Colonic mucosa (tissue), 4 donors: ENCODE results near the gene CASTOR1. TPM values are rescaled to one million over a fixed set of nuclear protein-coding genes. Genes with fewer than 3 reads are reported as not detected.

ENCODE experiments used
- DNase-seq: peaks from one replicate; pipeline ENCODE4 v3.0.0-alpha.2; 2020
- H3K27ac ChIP-seq: fragments of 200-600 bp; one replicate; pipeline ENCODE4 v1.8.0; 2021
- H3K27me3 ChIP-seq: fragments of 200-600 bp; one replicate; pipeline ENCODE4 v1.8.0; 2021
- H3K36me3 ChIP-seq: fragments of 200-600 bp; one replicate; pipeline ENCODE4 v1.8.0; 2021
- H3K4me1 ChIP-seq: fragments of 200-600 bp; one replicate; pipeline ENCODE4 v1.8.0; 2021; ENCODE audit warnings: mild to moderate bottlenecking
- H3K4me3 ChIP-seq: fragments of 200-600 bp; one replicate; pipeline ENCODE4 v1.8.0; 2021
- H3K9ac ChIP-seq, 2 donors: one replicate each; pipeline ENCODE4 v1.7.0; 2013; ENCODE audit warnings: control low read depth in 2 of 2, low read depth in 2 of 2, low read length in 2 of 2
- H3K9me3 ChIP-seq: fragments of 200-600 bp; one replicate; pipeline ENCODE4 v1.8.0; 2021
- intact Hi-C: fragments of 100-400 bp; cut with DNase I; formaldehyde crosslinking; loops from one replicate; pipeline ENCODE4 v1.14.1; 2022
- total RNA-seq, 2 donors: library from RNA; stranded (reverse); fragmentation: NEBNext Ultra II Directional in 1 of 2; extraction: Animal tissue kit (Norgen Biotek cat#: 25700) in 1 of 2; gene quantifications; one replicate each; pipeline ENCODE4 v1.2.1, GENCODE V29; 2021
- TF ChIP-seq, protein P1 (sequence below): fragments of 200-600 bp; IDR thresholded peaks from one replicate; pipeline ENCODE4 v1.8.0; 2022; ENCODE audit warnings: antibody characterized with exemption, mild to moderate bottlenecking
- donor health status: healthy.
- donor health status: DM: no; HTN: no; CAD: no.
- donor health status: DM: no; HTN: no; CAD: no.

The CASTOR1 gene
- total RNA-seq, 2 donors from 2014 or later, result 4.5 to 5.0 TPM

DNA sequence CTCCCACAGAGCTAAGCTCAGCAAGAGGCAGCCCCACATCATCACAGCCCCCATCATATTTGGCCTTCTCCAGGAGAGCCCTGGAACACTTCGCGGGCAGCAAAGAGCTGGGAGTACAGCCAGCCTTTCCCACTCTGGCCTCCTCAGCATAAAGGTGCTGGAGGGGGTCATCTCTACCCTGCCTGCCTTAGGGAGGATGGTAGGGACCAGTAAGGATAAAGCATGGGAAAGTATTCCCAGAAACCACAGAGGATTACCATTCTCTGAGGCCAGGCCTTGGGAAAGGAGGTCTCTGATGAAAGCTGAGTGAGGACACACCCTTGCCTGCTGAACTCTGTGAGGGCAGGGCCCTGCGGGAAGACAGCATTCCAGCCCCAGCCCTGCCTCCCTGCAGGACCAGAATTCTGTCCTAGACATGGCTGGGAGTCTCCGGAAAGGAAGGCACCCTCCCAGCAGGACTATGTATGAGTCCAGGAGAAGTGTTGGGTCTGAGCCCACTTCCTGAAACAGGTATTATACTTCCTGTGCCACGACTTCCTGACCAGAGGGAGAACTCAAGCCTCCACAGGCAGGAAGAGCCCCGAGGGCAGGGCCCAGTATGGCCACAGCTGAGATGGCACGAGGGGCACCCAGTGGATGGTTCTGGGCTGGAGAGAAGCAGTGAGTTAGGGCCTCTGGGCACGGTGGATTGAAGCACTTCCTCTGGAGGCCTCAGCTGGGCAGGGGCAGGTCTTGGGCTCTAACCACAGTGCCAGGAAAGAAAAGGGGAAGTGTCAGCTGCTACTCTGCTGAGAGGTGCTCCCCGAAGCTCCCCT, 12.9 kb upstream of the CASTOR1 start:
- Histone ChIP-seq H3K36me3 (peaks cover 14% of the 10 kb centered on the region), H3K27me3 (no peaks in the 10 kb centered on the region), H3K9ac (peak overlapping the region in 1 of 2 donors; percentile 69), H3K9me3 (no peaks in the 10 kb centered on the region), H3K4me3 (no peak overlapping the region), H3K27ac (peak overlapping the region; percentile 59), H3K4me1 (peaks cover 45% of the 10 kb centered on the region)
- intact Hi-C loops, result no loop called here
- TF ChIP-seq, protein P1, sequence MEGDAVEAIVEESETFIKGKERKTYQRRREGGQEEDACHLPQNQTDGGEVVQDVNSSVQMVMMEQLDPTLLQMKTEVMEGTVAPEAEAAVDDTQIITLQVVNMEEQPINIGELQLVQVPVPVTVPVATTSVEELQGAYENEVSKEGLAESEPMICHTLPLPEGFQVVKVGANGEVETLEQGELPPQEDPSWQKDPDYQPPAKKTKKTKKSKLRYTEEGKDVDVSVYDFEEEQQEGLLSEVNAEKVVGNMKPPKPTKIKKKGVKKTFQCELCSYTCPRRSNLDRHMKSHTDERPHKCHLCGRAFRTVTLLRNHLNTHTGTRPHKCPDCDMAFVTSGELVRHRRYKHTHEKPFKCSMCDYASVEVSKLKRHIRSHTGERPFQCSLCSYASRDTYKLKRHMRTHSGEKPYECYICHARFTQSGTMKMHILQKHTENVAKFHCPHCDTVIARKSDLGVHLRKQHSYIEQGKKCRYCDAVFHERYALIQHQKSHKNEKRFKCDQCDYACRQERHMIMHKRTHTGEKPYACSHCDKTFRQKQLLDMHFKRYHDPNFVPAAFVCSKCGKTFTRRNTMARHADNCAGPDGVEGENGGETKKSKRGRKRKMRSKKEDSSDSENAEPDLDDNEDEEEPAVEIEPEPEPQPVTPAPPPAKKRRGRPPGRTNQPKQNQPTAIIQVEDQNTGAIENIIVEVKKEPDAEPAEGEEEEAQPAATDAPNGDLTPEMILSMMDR, result no peak
- peak; percentile 74 for DNase-seq

DNA sequence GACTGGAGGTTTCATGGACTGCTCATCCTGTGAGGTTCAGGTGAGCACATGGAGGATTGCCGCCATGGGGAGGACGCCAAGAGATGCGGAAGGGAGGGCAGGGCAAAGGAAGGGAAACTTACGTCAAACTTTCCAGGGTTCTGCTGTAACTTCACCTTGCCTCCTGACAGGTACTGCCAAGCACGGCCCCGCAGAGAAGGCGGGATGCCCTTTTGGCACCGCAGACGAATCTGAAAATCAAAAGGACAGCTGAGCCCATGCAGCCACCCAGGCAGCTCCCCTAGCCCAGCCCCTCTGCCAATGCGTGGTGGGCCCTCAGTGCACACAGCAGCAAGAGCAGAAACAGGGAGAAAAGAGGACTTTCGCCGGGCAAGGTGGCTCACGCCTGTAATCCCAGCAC, 10.0 kb upstream of the CASTOR1 start:
- Histone ChIP-seq H3K27ac (no peak overlapping the region), H3K9me3 (no peaks in the 10 kb centered on the region)

DNA sequence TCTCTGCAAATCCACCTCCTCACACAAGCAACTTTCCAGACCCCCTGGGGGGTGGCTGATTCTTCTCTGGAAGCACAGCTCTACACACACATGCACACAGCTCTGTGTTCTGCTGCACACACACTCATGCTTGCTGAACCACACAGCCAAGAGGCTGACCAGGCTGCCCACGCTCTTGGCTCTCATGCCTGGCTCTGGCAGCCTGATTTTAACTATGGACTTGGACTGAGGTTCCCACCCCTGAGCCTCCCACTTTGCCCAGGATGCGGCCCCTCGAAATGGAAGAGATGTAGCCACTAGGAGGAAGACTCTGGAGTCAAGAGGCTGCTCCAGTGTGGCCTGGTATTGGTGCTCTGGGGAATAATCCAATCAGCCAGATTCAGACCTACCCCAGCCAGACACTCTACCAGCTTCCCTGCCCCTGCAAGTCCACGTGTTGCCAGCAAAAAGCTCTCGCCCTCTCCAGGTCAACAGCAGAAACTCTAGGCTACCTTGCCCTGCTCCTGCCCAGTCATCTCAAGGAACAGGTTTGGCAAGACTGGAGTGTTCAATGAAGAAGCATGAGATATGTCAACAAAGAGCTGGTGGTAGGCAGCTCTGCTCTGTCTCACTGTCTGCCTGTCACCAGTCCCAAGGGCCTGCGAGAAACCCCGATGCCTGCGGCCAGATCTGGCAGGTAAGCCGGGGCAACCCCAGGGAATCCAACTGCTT, 8.8 kb upstream of the CASTOR1 start:
- intact Hi-C loops, result no loop called here
- Histone ChIP-seq H3K36me3 (peaks cover 21% of the 10 kb centered on the region), H3K4me3 (no peak overlapping the region), H3K27ac (no peak overlapping the region), H3K9ac (peak overlapping the region in 1 of 2 donors; percentile 43), H3K9me3 (no peaks in the 10 kb centered on the region), H3K27me3 (no peaks in the 10 kb centered on the region), H3K4me1 (peaks cover 14% of the 10 kb centered on the region)
- DNase-seq, result peak; percentile 65
- TF ChIP-seq, protein P1, result no peak

More for the DNA sequence above, 10.0 kb upstream of the CASTOR1 start:
- H3K4me3 ChIP-seq, result no peak overlapping the region
- no peaks in the 10 kb centered on the region for H3K27me3 ChIP-seq
- intact Hi-C loops, result no loop called here
- peaks cover 22% of the 10 kb centered on the region for H3K4me1 ChIP-seq
- H3K36me3 ChIP-seq, result peaks cover 14% of the 10 kb centered on the region
- H3K9ac ChIP-seq, result no peak overlapping the region
- DNase-seq, result no peak
- TF ChIP-seq, protein P1, result no peak

DNA sequence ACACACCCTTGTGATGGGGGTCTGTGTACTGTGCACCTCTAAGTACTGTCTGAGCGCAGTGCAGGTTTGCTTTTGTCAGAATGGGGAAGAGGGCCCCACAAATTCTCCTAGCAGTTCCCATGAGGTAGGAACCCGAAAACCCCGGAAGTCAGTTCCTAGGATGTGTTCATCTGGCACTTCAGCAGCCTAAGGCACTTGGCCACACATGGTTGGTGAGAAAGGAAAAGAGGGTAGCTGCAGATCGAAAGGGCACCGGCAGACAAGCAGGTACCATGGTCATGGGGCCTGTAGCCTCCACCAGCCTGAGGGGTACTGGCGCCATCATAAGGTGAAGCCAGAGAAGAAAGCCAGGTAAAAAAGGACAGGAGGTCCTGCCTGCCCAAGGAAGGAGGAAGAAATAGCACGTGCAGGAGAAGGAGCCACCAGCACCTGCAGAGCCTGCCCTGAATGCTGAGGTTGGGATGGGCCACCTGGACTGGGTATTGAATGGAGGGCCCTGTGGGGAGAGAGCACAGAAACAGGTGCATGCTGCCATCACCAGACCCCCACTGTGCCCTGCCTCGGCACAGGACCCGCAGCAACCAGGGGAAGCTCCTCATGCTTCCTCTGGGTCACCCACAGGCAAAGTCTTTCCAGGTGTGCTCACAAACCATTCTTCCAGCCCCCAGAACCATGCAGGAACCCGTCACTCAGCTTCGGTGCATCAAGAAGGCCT, 8.1 kb upstream of the CASTOR1 start:
- Histone ChIP-seq H3K27me3 (no peaks in the 10 kb centered on the region), H3K27ac (no peak overlapping the region), H3K9ac (no peak overlapping the region), H3K36me3 (peaks cover 21% of the 10 kb centered on the region), H3K4me3 (no peak overlapping the region), H3K4me1 (peaks cover 8% of the 10 kb centered on the region), H3K9me3 (no peaks in the 10 kb centered on the region)
- intact Hi-C loops, result no loop called here
- no peak for DNase-seq
- TF ChIP-seq, protein P1, result no peak

DNA sequence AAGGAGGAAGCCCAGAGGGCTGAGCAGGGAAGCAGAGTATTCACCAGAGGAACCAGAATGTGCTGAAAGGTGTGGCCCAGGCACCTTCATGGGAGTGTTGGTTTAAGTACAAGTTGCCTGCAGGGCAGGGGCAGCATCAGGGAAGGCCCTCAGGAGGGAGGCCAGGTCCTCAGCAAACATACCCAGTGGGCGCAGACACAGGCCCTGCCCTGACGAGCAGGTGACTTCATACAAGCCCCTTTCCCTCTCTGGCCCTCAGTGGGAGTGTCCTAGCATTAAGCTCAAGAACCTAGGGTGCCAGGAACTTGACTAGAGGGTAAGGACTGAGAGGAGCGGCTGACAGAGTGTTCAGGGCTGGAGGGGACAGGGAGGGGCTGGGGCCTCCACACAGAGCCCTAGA, 7.5 kb upstream of the CASTOR1 start:
- Histone ChIP-seq H3K27me3 (no peaks in the 10 kb centered on the region), H3K4me3 (no peak overlapping the region), H3K9ac (no peak overlapping the region), H3K9me3 (no peaks in the 10 kb centered on the region), H3K27ac (no peak overlapping the region), H3K36me3 (peaks cover 21% of the 10 kb centered on the region), H3K4me1 (peaks cover 2% of the 10 kb centered on the region)
- DNase-seq, result no peak
- TF ChIP-seq, protein P1, result no peak
- intact Hi-C loops, result no loop called here
